Endothelial cell of umbilical vein (primary cell): ENCODE data around the gene SLC9B1. TPM values are rescaled to one million over a fixed set of nuclear protein-coding genes. Genes with fewer than 3 reads are reported as not detected.

Source experiments
- BruUV-seq: library from RNA; stranded (reverse); fragments of 400-500 nt; replicated peaks from 2 replicates; lab custom pipeline; 2021; lab: Mats Ljungman, UMichigan
- CTCF ChIA-PET: fragments of 300-600, 350-600 bp; sonication (Branson Sonifier 250); formaldehyde crosslinking; loops from one replicate; lab custom pipeline; 2021; ENCODE audit warnings: antibody characterized with exemption, inconsistent platforms; lab: Charles Lee
- POLR2A ChIA-PET: fragments of 300-600, 350-600 bp; sonication (Branson Sonifier 250); formaldehyde crosslinking; loops from one replicate; lab custom pipeline; 2021; ENCODE audit warnings: antibody characterized with exemption, inconsistent platforms; lab: Charles Lee
- DNase-seq: peaks from one replicate; pipeline ENCODE4 v3.0.0-alpha.2; 2011; ENCODE audit warnings: low read depth, low spot score
- FAIRE-seq: peaks from 2 replicates; lab custom pipeline; 2011; peaks lifted over from hg19 to GRCh38; lab: Jason Lieb, UNC
- H2AFZ ChIP-seq: 2 replicates; pipeline ENCODE4 v1.6.0; 2012; ENCODE audit warnings: low read depth, low read length, control low read depth, inconsistent platforms
- H3K27ac ChIP-seq: 2 replicates; pipeline ENCODE4 v1.5.1; 2011; ENCODE audit warnings: low read depth, mild to moderate bottlenecking, control low read depth, low read length, moderate library complexity; ENCODE audit not compliant: insufficient read depth
- H3K27me3 ChIP-seq, 2 experiments: 2 replicates each; pipeline versions ENCODE4 v1.6.0 to v1.6.1; 2011; ENCODE audit warnings: low read length in 2 of 2, mixed read lengths in 1 of 2; ENCODE audit not compliant: control insufficient read depth in 2 of 2, insufficient read depth in 2 of 2
- H3K36me3 ChIP-seq, 2 experiments: 2 replicates in 1 of 2; 3 replicates in 1 of 2; pipeline ENCODE4 v1.5.1; 2011; ENCODE audit warnings: low read length in 2 of 2, mild to moderate bottlenecking in 1 of 2, moderate library complexity in 1 of 2; ENCODE audit not compliant: control insufficient read depth in 2 of 2, insufficient read depth in 2 of 2; ENCODE audit errors: extremely low read depth in 1 of 2
- H3K4me1 ChIP-seq: 3 replicates; pipeline ENCODE4 v1.5.1; 2011; ENCODE audit warnings: mild to moderate bottlenecking, low read length; ENCODE audit not compliant: control insufficient read depth, insufficient read depth; ENCODE audit errors: extremely low read depth
- H3K4me2 ChIP-seq: 2 replicates; pipeline ENCODE4 v1.6.1; 2011; ENCODE audit warnings: low read length, control low read depth, mixed read lengths; ENCODE audit not compliant: insufficient read depth
- H3K4me3 ChIP-seq, 3 experiments: fragments of 200-600 bp in 1 of 3; sonication (generic), shearing (Covaris generic) in 1 of 3; replicated peaks in 1 of 3; 2 replicates each; pipeline ENCODE4 v1.5.1; 2011 to 2016; ENCODE audit warnings: control low read depth in 3 of 3, low read length in 3 of 3, mild to moderate bottlenecking in 2 of 3, inconsistent platforms in 1 of 3, low read depth in 1 of 3, moderate library complexity in 1 of 3; ENCODE audit not compliant: insufficient read depth in 1 of 3
- H3K79me2 ChIP-seq: 2 replicates; pipeline ENCODE4 v1.6.0; 2012; ENCODE audit warnings: low read length, inconsistent platforms; ENCODE audit not compliant: control insufficient read depth, insufficient read depth
- H3K9ac ChIP-seq: replicated peaks from 2 replicates; pipeline ENCODE3; 2011; ENCODE audit warnings: low read length, control low read depth; ENCODE audit not compliant: insufficient read depth; ENCODE audit errors: extremely low read depth
- H3K9me1 ChIP-seq: replicated peaks from 3 replicates; pipeline ENCODE4 v1.6.0; 2011; ENCODE audit warnings: mild to moderate bottlenecking, low read length; ENCODE audit not compliant: control insufficient read depth, insufficient read depth; ENCODE audit errors: extremely low read depth
- H3K9me3 ChIP-seq: replicated peaks from 2 replicates; pipeline ENCODE4 v1.5.1; 2012; ENCODE audit warnings: low read length, inconsistent platforms; ENCODE audit not compliant: control insufficient read depth, insufficient read depth
- H4K20me1 ChIP-seq: replicated peaks from 2 replicates; pipeline ENCODE3; 2011; ENCODE audit warnings: mild to moderate bottlenecking, low read length; ENCODE audit not compliant: control insufficient read depth, insufficient read depth; ENCODE audit errors: extremely low read depth
- CTCF ChIP-seq, 2 donors: IDR thresholded peaks; 1 replicate in 1 of 2; 2 replicates in 1 of 2; pipeline ENCODE4 v1.5.1; 2011; ENCODE audit warnings: low read length in 2 of 2, mild to moderate bottlenecking in 2 of 2, moderate library complexity in 2 of 2, control low read depth in 1 of 2, inconsistent platforms in 1 of 2, low read depth in 1 of 2; ENCODE audit not compliant: insufficient read depth in 1 of 2; ENCODE audit errors: extremely low read depth in 1 of 2
- EZH2 ChIP-seq: IDR thresholded peaks from 2 replicates; pipeline ENCODE4 v1.6.1; 2012; ENCODE audit warnings: borderline replicate concordance, low read depth, mild to moderate bottlenecking, moderate library complexity, low read length, inconsistent platforms; ENCODE audit not compliant: severe bottlenecking
- FOS ChIP-seq: IDR thresholded peaks from 2 replicates; pipeline ENCODE4 v1.6.1; 2011; ENCODE audit warnings: mild to moderate bottlenecking, low read length, moderate library complexity, borderline replicate concordance; ENCODE audit not compliant: insufficient read depth
- GATA2 ChIP-seq: IDR thresholded peaks from 2 replicates; pipeline ENCODE4 v1.7.0; 2011; ENCODE audit warnings: low read depth, mild to moderate bottlenecking, moderate library complexity, mixed read lengths, low read length; ENCODE audit not compliant: insufficient read length, insufficient read depth
- JUN ChIP-seq: IDR thresholded peaks from 2 replicates; pipeline ENCODE4 v1.6.1; 2011; ENCODE audit warnings: borderline replicate concordance, low read depth; ENCODE audit not compliant: insufficient read length, insufficient read depth
- MAX ChIP-seq: IDR thresholded peaks from 2 replicates; pipeline ENCODE4 v1.6.1; 2011; ENCODE audit not compliant: insufficient read depth, insufficient read length
- MYC ChIP-seq: IDR thresholded peaks from one replicate; pipeline ENCODE4 v1.6.1; 2011; ENCODE audit warnings: mild to moderate bottlenecking, low read depth, low read length
- POLR2A ChIP-seq: IDR thresholded peaks from 2 replicates; pipeline ENCODE4 v1.6.1; 2012; ENCODE audit warnings: low read depth, mild to moderate bottlenecking, control low read depth, low read length
- POLR2AphosphoS5 ChIP-seq: IDR thresholded peaks from 2 replicates; pipeline ENCODE4 v1.6.1; 2012; ENCODE audit warnings: low read depth, mild to moderate bottlenecking, control low read depth, low read length, moderate library complexity; ENCODE audit not compliant: insufficient read depth
- dilution Hi-C: fragments of 300-500 bp; cut with MboI; formaldehyde crosslinking; loops from one replicate; pipeline ENCODE4 v1.15.0; 2019; ENCODE audit warnings: low sequenced_read_pairs; ENCODE audit not compliant: extremely low pct_ligation_motif_present
- intact Hi-C: fragments of 100-400 bp; cut with micrococcal nuclease; formaldehyde crosslinking; loops from one replicate; pipeline ENCODE4 v1.10.0; 2022
- polyA plus RNA-seq, 4 experiments: library from polyadenylated mRNA; depleted of rRNA in 3 of 4; stranded (reverse) in 3 of 4; unstranded in 1 of 4; fragments of >200 nt; gene quantifications; 2 replicates each; pipeline versions ENCODE4 v1.2.1 to v1.2.3, GENCODE V29; 2011 to 2012; ENCODE audit warnings: missing spikeins in 1 of 4
- total RNA-seq: library from RNA; stranded (reverse); gene quantifications from 2 replicates; pipeline ENCODE4 v1.2.3, GENCODE V29; 2021

The SLC9B1 gene
- total and polyA plus RNA-seq, 2 donors (not counting 3 experiments of a cell fraction or from before 2014, with no cell fraction given), result 0.19 to 0.49 TPM

GRCh38 chr4:103052779-103053178 is 33.3 kb upstream of the SLC9B1 start:
- H3K9me1 ChIP-seq, result no peaks in the 10 kb centered on the region
- H3K36me3 ChIP-seq, result peaks cover 0 to 3% of the 10 kb centered on the region in 2 experiments
- H3K9me3 ChIP-seq, result no peaks in the 10 kb centered on the region
- POLR2A ChIA-PET, result no interaction called here
- H3K27me3 ChIP-seq, result no peaks in the 10 kb centered on the region
- BruUV-seq, result no TSS peak
- H3K27ac ChIP-seq, result no peak overlapping the region
- intact Hi-C loops, result no loop called here
- TF ChIP-seq POLR2A (no peak), MAX (no peak), EZH2 (no peak), MYC (no peak), CTCF (IDR thresholded peaks at IDR 0.05; ENCODE audit: extremely low read depth in 1 of 2, insufficient read depth in 1 of 2, low read depth in 1 of 2, low read length in 2 of 2) (no peak), FOS (no peak), POLR2AphosphoS5 (no peak), GATA2 (no peak), JUN (no peak)
- H3K4me3 ChIP-seq, result no peak overlapping the region
- no peaks in the 10 kb centered on the region for H3K4me1 ChIP-seq
- CTCF ChIA-PET, result interaction anchor here (1.7 to 2.5 kb wide), 2 partner anchors 9 to 47 kb away, joined by 4 to 8 read pairs; partner anchors contain the start of gene BDH2
- H2AFZ ChIP-seq, result no peak overlapping the region
- DNase-seq (no peak), FAIRE-seq (no peak)
- no peaks in the 10 kb centered on the region for H4K20me1 ChIP-seq
- no peak overlapping the region for H3K4me2 ChIP-seq
- dilution Hi-C loops, result no loop called here
- H3K79me2 ChIP-seq, result no peaks in the 10 kb centered on the region
- H3K9ac ChIP-seq, result no peak overlapping the region
